ENCODE results near the gene NOXA1.

DNA sequence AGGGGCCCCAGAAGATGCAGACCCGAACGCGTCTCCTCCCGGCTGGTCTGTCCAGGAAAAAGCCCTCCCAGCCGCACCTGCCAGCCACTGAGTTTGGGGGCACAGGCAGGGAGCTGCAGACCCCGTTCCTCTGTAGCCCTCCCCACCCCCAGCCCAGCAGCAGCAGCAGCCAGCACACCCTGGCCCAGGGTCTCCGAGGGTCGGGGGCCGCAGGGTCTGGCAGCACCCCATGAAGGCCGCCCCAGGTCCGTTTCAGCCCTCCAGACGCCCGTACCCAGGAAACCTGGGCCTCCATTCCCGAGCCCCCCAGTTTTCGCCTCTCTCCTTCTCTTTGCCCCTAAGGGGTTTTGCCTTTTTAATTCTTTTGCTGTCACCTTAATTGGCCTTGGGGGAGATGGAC, 19.9 kb upstream of the NOXA1 start:
- no peak for TF ChIP-seq ZNF274 (IDR thresholded peaks at IDR 0.05; ENCODE audit: low read length)
- no peak for TF ChIP-seq ZNF274 (tag by site-specific recombination; IDR thresholded peaks at IDR 0.05; ENCODE audit: borderline replicate concordance)
- TF ChIP-seq ZNF140 (tag by site-specific recombination; IDR thresholded peaks at IDR 0.05): no peak
- TF ChIP-seq RBAK (tag by site-specific recombination; IDR thresholded peaks at IDR 0.05): no peak
- TF ChIP-seq, protein P1, sequence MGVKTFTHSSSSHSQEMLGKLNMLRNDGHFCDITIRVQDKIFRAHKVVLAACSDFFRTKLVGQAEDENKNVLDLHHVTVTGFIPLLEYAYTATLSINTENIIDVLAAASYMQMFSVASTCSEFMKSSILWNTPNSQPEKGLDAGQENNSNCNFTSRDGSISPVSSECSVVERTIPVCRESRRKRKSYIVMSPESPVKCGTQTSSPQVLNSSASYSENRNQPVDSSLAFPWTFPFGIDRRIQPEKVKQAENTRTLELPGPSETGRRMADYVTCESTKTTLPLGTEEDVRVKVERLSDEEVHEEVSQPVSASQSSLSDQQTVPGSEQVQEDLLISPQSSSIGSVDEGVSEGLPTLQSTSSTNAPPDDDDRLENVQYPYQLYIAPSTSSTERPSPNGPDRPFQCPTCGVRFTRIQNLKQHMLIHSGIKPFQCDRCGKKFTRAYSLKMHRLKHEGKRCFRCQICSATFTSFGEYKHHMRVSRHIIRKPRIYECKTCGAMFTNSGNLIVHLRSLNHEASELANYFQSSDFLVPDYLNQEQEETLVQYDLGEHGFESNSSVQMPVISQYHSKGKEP (tag by site-specific recombination; IDR thresholded peaks at IDR 0.05): no peak
- TF ChIP-seq, protein P2, sequence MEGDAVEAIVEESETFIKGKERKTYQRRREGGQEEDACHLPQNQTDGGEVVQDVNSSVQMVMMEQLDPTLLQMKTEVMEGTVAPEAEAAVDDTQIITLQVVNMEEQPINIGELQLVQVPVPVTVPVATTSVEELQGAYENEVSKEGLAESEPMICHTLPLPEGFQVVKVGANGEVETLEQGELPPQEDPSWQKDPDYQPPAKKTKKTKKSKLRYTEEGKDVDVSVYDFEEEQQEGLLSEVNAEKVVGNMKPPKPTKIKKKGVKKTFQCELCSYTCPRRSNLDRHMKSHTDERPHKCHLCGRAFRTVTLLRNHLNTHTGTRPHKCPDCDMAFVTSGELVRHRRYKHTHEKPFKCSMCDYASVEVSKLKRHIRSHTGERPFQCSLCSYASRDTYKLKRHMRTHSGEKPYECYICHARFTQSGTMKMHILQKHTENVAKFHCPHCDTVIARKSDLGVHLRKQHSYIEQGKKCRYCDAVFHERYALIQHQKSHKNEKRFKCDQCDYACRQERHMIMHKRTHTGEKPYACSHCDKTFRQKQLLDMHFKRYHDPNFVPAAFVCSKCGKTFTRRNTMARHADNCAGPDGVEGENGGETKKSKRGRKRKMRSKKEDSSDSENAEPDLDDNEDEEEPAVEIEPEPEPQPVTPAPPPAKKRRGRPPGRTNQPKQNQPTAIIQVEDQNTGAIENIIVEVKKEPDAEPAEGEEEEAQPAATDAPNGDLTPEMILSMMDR (tag by site-specific recombination; IDR thresholded peaks at IDR 0.05): no peak
- TF ChIP-seq, protein P3, sequence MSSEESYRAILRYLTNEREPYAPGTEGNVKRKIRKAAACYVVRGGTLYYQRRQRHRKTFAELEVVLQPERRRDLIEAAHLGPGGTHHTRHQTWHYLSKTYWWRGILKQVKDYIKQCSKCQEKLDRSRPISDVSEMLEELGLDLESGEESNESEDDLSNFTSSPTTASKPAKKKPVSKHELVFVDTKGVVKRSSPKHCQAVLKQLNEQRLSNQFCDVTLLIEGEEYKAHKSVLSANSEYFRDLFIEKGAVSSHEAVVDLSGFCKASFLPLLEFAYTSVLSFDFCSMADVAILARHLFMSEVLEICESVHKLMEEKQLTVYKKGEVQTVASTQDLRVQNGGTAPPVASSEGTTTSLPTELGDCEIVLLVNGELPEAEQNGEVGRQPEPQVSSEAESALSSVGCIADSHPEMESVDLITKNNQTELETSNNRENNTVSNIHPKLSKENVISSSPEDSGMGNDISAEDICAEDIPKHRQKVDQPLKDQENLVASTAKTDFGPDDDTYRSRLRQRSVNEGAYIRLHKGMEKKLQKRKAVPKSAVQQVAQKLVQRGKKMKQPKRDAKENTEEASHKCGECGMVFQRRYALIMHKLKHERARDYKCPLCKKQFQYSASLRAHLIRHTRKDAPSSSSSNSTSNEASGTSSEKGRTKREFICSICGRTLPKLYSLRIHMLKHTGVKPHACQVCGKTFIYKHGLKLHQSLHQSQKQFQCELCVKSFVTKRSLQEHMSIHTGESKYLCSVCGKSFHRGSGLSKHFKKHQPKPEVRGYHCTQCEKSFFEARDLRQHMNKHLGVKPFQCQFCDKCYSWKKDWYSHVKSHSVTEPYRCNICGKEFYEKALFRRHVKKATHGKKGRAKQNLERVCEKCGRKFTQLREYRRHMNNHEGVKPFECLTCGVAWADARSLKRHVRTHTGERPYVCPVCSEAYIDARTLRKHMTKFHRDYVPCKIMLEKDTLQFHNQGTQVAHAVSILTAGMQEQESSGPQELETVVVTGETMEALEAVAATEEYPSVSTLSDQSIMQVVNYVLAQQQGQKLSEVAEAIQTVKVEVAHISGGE (tag by site-specific recombination; conservative IDR thresholded peaks at IDR 0.05; ENCODE audit: low read depth): no peak

Data from HEK293 (cell line).